HEK293T (cell line): ENCODE results near the gene GSDME.

Experiments used
- CTCF ChIA-PET: fragments of 350-600 bp; formaldehyde crosslinking; extraction: SDS; loops from one replicate; lab custom pipeline; 2021; ENCODE audit warnings: antibody characterized with exemption, inconsistent platforms; lab: Yijun Ruan, JAX
- POLR2A ChIA-PET: fragments of 350-600 bp; formaldehyde crosslinking; extraction: SDS; loops from one replicate; lab custom pipeline; 2020; ENCODE audit warnings: antibody characterized with exemption, inconsistent platforms; lab: Yijun Ruan, JAX
- DNase-seq: peaks from one replicate; pipeline ENCODE4 v3.0.0; 2012; ENCODE audit warnings: mixed read lengths; ENCODE audit errors: extremely low spot score
- ARNT ChIP-seq: fragments of 450-650 bp; IDR thresholded peaks from 2 replicates; pipeline ENCODE4 v1.6.1; 2017; ENCODE audit warnings: mild to moderate bottlenecking
- BHLHE40 ChIP-seq: fragments of 450-650 bp; IDR thresholded peaks from 2 replicates; pipeline ENCODE4 v1.6.1; 2016; ENCODE audit warnings: mild to moderate bottlenecking, moderate library complexity, borderline replicate concordance
- CTBP1 ChIP-seq: fragments of 450-650 bp; IDR thresholded peaks from 2 replicates; pipeline ENCODE4 v1.6.1; 2016; ENCODE audit warnings: borderline replicate concordance
- ELF4 ChIP-seq: fragments of 450-650 bp; IDR thresholded peaks from 2 replicates; pipeline ENCODE4 v1.6.1; 2017; ENCODE audit warnings: antibody characterized with exemption
- FOXA1 ChIP-seq: fragments of 450-650 bp; IDR thresholded peaks from 2 replicates; pipeline ENCODE4 v1.6.1; 2016; ENCODE audit warnings: mild to moderate bottlenecking
- FOXK2 ChIP-seq: fragments of 450-650 bp; IDR thresholded peaks from 2 replicates; pipeline ENCODE4 v1.6.1; 2016; ENCODE audit warnings: mild to moderate bottlenecking
- FOXM1 ChIP-seq: fragments of 450-650 bp; IDR thresholded peaks from 2 replicates; pipeline ENCODE4 v1.6.1; 2017; ENCODE audit warnings: mild to moderate bottlenecking, borderline replicate concordance
- HDGF ChIP-seq: fragments of 450-650 bp; IDR thresholded peaks from 2 replicates; pipeline ENCODE4 v1.6.1; 2017; ENCODE audit warnings: antibody characterized with exemption, borderline replicate concordance
- L3MBTL2 ChIP-seq: fragments of 450-650 bp; conservative IDR thresholded peaks from 2 replicates; pipeline ENCODE4 v1.6.1; 2016; ENCODE audit warnings: mild to moderate bottlenecking
- LEF1 ChIP-seq: fragments of 450-650 bp; IDR thresholded peaks from 2 replicates; pipeline ENCODE4 v1.6.1; 2017; ENCODE audit warnings: mild to moderate bottlenecking, borderline replicate concordance
- NFRKB ChIP-seq: fragments of 450-650 bp; IDR thresholded peaks from 2 replicates; pipeline ENCODE4 v1.6.1; 2016; ENCODE audit warnings: mild to moderate bottlenecking, moderate library complexity
- SP1 ChIP-seq: fragments of 450-650 bp; IDR thresholded peaks from 2 replicates; pipeline ENCODE4 v1.6.1; 2017
- SUZ12 ChIP-seq: fragments of 450-650 bp; IDR thresholded peaks from 2 replicates; pipeline ENCODE4 v1.6.1; 2016; ENCODE audit warnings: mild to moderate bottlenecking
- TARDBP ChIP-seq: fragments of 450-650 bp; IDR thresholded peaks from 2 replicates; pipeline ENCODE4 v1.6.1; 2016
- ZNF384 ChIP-seq: fragments of 450-650 bp; IDR thresholded peaks from 2 replicates; pipeline ENCODE4 v1.6.1; 2016
- TF ChIP-seq, protein P1 (sequence below): fragments of 450-650 bp; IDR thresholded peaks from 2 replicates; pipeline ENCODE4 v1.6.1; 2016

GSDME gene

DNA sequence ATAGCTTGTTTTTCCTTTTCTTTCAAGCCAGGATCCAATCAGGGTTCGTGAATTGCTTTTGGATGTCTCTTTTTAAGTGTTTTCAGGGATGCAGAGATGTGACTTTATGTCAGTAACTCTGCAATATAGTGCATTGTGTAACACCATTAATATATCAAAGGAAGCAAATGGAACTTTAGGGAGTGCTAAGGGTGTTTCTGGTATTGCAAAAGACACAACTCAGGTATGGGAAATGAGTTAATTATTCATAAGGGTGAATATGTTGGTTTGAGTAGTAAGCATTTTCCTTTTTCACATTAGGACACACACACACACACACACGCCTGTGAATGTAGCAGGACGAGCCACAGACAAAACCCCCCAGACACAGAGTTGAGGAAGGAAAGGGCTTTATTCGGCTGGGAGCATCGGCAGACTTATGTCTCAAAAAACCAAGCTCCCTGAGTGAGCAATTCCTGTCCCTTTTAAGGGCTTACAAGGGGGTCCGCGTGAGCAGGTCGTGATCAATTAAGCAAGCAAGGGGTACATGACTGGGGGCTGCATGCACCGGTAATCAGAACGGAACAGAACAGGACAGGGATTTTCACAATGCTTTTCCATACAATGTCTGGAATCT lies 31.8 kb upstream of the GSDME start:
- ChIA-PET CTCF (no interaction called here), POLR2A (interaction anchor here (0.5 kb wide), 1 partner anchor 443 kb away, joined by 3 read pairs; no protein-coding TSS in a partner anchor)
- no peak for TF ChIP-seq ZNF384
- TF ChIP-seq LEF1 = no peak
- no peak for TF ChIP-seq HDGF
- no peak for TF ChIP-seq CTBP1
- TF ChIP-seq ARNT = no peak
- no peak for TF ChIP-seq BHLHE40
- TF ChIP-seq ELF4 = no peak
- no peak for TF ChIP-seq FOXM1
- no peak for TF ChIP-seq FOXA1
- no peak for TF ChIP-seq SP1
- no peak for TF ChIP-seq FOXK2
- TF ChIP-seq SUZ12 = no peak
- TF ChIP-seq TARDBP = no peak
- TF ChIP-seq, protein P1, sequence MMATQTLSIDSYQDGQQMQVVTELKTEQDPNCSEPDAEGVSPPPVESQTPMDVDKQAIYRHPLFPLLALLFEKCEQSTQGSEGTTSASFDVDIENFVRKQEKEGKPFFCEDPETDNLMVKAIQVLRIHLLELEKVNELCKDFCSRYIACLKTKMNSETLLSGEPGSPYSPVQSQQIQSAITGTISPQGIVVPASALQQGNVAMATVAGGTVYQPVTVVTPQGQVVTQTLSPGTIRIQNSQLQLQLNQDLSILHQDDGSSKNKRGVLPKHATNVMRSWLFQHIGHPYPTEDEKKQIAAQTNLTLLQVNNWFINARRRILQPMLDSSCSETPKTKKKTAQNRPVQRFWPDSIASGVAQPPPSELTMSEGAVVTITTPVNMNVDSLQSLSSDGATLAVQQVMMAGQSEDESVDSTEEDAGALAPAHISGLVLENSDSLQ = no peak
- TF ChIP-seq NFRKB = no peak
- TF ChIP-seq L3MBTL2 = no peak

DNA sequence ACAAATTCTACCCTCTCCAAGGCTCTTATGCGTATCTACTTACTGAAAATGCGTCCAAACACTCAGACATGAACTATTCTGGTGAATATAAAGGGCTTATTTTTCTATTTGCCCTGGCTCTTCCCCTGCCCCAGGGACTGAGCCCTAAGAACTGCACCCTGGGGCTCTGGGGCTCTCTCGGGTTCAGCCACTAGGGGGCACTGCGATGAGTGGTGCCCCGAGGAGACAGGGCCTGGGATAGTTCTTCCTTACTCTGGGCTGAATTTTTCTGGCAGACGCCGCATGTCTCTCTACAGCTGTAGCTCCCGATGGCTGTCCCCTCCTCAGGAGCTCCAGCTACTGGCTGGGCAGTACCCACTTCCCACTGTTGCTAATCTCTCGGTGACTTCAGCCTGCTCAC lies 30.8 kb upstream of the GSDME start:
- ChIA-PET POLR2A (no interaction called here), CTCF (no interaction called here)
- no peak for TF ChIP-seq ZNF384
- TF ChIP-seq LEF1 = no peak
- TF ChIP-seq FOXK2 = no peak
- no peak for TF ChIP-seq SP1
- no peak for TF ChIP-seq BHLHE40
- TF ChIP-seq HDGF = no peak
- no peak for TF ChIP-seq L3MBTL2
- TF ChIP-seq, protein P1 = no peak
- TF ChIP-seq FOXA1 = no peak
- no peak for TF ChIP-seq NFRKB
- no peak for TF ChIP-seq FOXM1
- TF ChIP-seq ARNT = no peak
- DNase-seq = no peak

More for the DNA sequence above, 31.8 kb upstream of the GSDME start:
- DNase-seq = no peak

DNA sequence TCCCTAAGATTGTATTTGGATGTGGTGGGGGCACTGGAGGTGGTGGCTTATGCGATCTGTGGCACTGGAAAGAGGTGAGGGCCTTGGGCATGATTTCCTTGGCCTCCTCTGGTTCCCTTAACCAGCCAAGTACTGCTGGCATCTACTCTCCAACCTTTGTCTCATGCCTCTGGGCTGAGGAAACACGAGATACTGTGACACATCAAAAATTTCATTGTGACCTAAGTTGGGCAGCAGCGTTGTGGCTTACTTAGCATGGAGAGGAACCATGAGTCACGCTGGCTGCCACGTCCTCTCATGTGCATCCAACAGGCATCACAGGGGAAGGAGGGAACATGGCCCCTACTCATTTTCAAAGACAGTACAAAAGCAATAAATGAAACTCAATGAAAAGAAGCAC lies 29.7 kb upstream of the GSDME start:
- TF ChIP-seq FOXM1 (no peak), FOXK2 (no peak), L3MBTL2 (no peak), BHLHE40 (no peak), ELF4 (no peak), LEF1 (no peak), SUZ12 (no peak), HDGF (no peak), NFRKB (no peak), CTBP1 (no peak), ZNF384 (no peak), ARNT (no peak), TARDBP (no peak)
- TF ChIP-seq, protein P1 = no peak
- POLR2A ChIA-PET = no interaction called here
- CTCF ChIA-PET = no interaction called here
- no peak for DNase-seq

DNA sequence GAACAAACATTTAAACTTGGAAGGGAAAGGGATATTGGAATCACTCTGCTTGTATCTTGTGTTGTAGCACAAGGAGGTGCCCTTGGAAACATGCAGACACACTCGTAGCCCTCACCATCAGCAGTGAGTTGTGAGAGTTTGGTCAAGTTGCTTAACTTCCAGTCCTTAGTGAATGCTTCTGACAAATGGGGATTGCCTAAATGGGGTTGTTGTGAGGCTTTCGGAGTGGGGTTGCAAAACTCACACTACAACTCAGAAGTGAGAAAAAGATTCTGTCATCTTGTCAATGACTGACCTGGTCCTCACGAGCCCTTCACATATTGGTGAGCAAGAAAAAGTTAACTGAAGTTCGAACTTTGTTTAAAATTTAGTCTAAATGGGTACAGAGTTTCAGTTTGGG lies 29.0 kb upstream of the GSDME start:
- POLR2A ChIA-PET = no interaction called here
- CTCF ChIA-PET = no interaction called here
- TF ChIP-seq NFRKB = no peak
- TF ChIP-seq CTBP1 = no peak
- TF ChIP-seq BHLHE40 = no peak
- TF ChIP-seq L3MBTL2 = no peak
- TF ChIP-seq, protein P1 = no peak
- no peak for TF ChIP-seq ELF4
- TF ChIP-seq HDGF = no peak
- no peak for TF ChIP-seq ARNT
- no peak for TF ChIP-seq SUZ12
- TF ChIP-seq SP1 = no peak
- no peak for TF ChIP-seq FOXA1
- no peak for TF ChIP-seq FOXK2
- no peak for TF ChIP-seq TARDBP
- TF ChIP-seq FOXM1 = no peak
- no peak for TF ChIP-seq ZNF384
- no peak for TF ChIP-seq LEF1
- no peak for DNase-seq

DNA sequence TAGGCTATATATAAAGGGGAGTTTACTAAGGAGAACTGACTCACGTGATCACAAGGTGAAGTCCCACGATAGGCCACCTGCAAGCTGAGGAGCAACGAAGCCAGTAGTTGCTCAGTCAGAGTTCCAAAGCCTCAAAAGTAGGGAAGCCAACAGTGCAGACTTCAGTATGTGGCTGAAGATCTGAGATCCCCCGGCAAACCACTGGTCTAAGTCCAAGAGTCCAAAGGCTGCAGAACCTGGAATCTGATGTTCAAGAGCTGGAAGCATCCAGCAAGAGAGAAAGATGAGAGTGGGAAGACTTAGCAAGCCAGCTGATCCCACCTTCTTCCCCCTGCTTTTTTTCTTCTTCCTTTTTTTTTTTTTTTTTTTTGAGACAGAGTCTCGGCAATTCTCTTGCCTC lies 27.0 kb upstream of the GSDME start:
- POLR2A ChIA-PET = no interaction called here
- CTCF ChIA-PET = no interaction called here
- DNase-seq = no peak
- no peak for TF ChIP-seq FOXM1

DNA sequence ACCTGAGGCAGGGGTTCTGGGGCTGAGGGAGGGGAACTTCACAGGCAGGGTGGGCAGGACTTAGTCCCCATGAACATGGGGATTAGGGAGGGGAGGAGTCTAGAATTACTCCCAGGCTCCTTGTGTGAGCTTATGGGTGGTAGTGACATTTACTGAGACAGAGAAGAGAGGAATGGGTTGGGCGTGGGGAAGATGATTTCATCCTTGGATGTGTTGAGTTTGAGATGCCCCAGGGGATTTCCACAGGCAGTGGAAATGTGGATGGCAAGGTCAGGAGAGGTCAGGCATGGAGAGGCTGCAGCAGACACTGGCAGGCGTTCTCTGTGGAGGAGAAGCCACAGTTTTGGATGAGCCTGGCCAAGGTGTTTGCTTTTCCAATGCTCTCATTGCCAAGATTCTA lies 26.4 kb upstream of the GSDME start:
- no peak for TF ChIP-seq HDGF
- TF ChIP-seq NFRKB = no peak
- TF ChIP-seq, protein P1 = no peak
- TF ChIP-seq FOXK2 = no peak
- TF ChIP-seq FOXM1 = no peak
- no peak for TF ChIP-seq L3MBTL2
- no peak for TF ChIP-seq SP1
- no peak for DNase-seq
- ChIA-PET POLR2A (no interaction called here), CTCF (no interaction called here)
